ENCODE data around the gene C19orf12.

The C19orf12 gene

DNA sequence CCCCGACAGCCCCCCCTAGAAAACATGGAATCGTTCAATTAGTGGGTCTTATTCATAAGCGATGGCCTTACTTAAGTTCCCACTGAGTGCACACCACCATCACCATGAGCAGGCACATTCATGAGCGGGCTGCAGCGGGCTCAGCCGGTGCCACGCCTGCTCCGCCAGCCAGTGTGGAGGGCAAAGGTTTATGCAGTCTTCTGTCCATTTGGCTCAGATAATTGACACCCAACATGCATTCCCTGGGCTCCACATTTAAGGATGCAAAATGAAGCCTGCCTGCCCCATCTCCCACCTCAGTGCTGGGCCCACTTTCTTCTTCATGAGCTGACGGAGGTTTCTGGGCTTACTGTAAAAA lies 12.1 kb downstream of the C19orf12 start:
- TF ChIP-seq CTCF (IDR thresholded peaks at IDR 0.05; ENCODE audit: low read depth, low read length): no peak
- DNase-seq (ENCODE audit: extremely low read depth, low read depth): no peak

- no peak for TF ChIP-seq CTCF (IDR thresholded peaks at IDR 0.05; ENCODE audit: low read depth, low read length)
- no peak for DNase-seq (ENCODE audit: extremely low read depth, low read depth)
Measured at GRCh38 chr19:29702161-29702962, 12.7 kb downstream of the C19orf12 start.

- DNase-seq (ENCODE audit: extremely low read depth, low read depth): no peak
- no peak for TF ChIP-seq CTCF (IDR thresholded peaks at IDR 0.05; ENCODE audit: low read depth, low read length)
Measured at GRCh38 chr19:29700498-29700897, 14.6 kb downstream of the C19orf12 start.

- no peak for TF ChIP-seq CTCF (IDR thresholded peaks at IDR 0.05; ENCODE audit: low read depth, low read length)
- no peak for DNase-seq (ENCODE audit: extremely low read depth, low read depth)
Measured at GRCh38 chr19:29699861-29700260, 15.2 kb downstream of the C19orf12 start.

DNA sequence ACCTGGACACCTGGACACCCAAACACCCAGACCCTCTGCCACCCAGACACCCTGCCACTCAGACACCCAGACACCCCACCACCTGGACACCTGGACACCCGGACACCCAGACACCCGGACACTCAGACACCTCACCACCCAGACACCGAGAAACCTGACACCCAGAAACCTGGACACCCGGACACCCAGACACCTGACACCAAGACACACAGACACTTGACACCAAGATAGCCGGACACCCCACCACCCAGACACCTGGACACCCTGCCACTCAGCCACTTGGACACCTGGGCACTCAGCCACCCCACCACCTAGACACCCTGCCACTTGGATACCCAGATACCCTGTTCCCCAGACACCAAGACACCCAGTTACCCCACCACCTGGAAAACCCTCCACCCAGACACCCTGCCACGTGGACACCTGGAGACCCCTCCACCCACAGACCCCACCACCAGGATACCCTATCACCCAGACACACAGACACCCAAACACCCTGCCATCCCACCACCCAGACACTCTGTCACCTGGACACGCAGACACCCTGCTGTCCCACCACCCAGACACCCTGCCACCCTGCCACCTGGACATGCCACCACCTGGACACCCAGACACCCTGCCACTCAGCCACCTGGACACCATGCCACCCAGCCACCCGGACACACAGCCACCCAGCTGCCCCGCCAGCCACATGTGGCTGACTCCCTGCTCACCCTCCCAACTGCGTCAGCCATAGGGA lies 17.4 kb downstream of the C19orf12 start:
- no peak for DNase-seq (ENCODE audit: extremely low read depth, low read depth)

GRCh38 chr19:29696565-29696846 lies 18.6 kb downstream of the C19orf12 start:
- no peak for TF ChIP-seq CTCF (IDR thresholded peaks at IDR 0.05; ENCODE audit: low read depth, low read length)
- no peak for DNase-seq (ENCODE audit: extremely low read depth, low read depth)

More for the DNA sequence above, 17.4 kb downstream of the C19orf12 start:
- no peak for TF ChIP-seq CTCF (IDR thresholded peaks at IDR 0.05; ENCODE audit: low read depth, low read length)

DNA sequence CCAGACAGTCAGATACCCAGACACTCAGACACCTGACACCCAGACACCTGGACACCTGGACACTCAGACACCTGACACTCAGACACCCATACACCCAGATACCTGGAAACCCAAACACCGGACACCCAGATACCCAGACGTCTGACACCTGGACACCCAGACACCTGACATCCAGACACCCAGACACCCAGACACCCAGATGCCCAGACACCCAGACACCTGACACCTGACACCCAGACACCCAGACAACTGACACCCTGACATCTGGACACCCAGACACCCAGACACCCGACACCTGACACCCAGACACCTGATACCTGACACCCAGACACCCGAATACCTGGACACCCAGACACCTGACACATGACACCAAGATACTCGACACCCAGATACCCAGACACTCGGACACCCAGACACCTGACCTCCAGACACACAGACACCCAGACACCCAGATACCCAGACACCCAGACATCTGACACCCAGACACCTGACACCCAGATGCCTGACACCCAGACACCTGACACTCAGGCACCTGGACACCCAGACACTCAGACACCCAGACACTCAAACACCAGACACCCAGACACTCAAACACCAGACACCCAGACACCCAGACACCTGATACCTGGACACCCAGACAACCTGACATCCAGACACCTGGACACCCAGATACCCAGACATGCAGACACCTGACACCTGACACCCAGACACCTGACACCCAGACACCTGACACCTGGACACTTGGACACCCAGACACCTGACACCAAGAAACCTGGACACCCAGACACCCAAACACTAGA lies 19.1 kb downstream of the C19orf12 start:
- TF ChIP-seq CTCF (IDR thresholded peaks at IDR 0.05; ENCODE audit: low read depth, low read length): no peak
- no peak for DNase-seq (ENCODE audit: extremely low read depth, low read depth)
